Thyroid gland (tissue), 4 donors: Measurements from ENCODE around the gene HERPUD1.

Experiments used
- CTCF ChIP-seq, 6 experiments: fragments of 200-600 bp in 3 of 6; fragments of 450-650 bp in 3 of 6; sonication (generic) in 3 of 6; IDR thresholded peaks; one replicate each; pipeline ENCODE4 v1.5.1; 2016 to 2019; ENCODE audit warnings: antibody characterized with exemption in 6 of 6, mild to moderate bottlenecking in 2 of 6, inconsistent platforms in 1 of 6, moderate library complexity in 1 of 6
- POLR2A ChIP-seq, 2 donors: fragments of 450-650 bp; IDR thresholded peaks; one replicate each; pipeline ENCODE4 v1.6.1; 2017; ENCODE audit warnings: antibody characterized with exemption in 2 of 2, mild to moderate bottlenecking in 2 of 2, moderate library complexity in 1 of 2

- TF ChIP-seq POLR2A (IDR thresholded peaks at IDR 0.05) (no peak), CTCF (IDR thresholded peaks at IDR 0.05) (no peak)
Measured at GRCh38 chr16:56987692-56988091, 55.8 kb downstream of the HERPUD1 start.
